Tibial nerve (tissue), 3 donors: ENCODE data around the gene IL1RL2.

Experiments
- POLR2A ChIP-seq, 2 donors: fragments of 450-650 bp; IDR thresholded peaks; one replicate each; pipeline ENCODE4 v1.6.1; 2017; ENCODE audit warnings: antibody characterized with exemption in 2 of 2, mild to moderate bottlenecking in 2 of 2, moderate library complexity in 2 of 2
- TF ChIP-seq, protein P1 (sequence below), 5 experiments: fragments of 200-600 bp in 3 of 5; fragments of 450-650 bp in 2 of 5; sonication (generic) in 3 of 5; IDR thresholded peaks; one replicate each; pipeline ENCODE4 v1.5.1; 2016 to 2019; ENCODE audit warnings: antibody characterized with exemption in 5 of 5, mild to moderate bottlenecking in 3 of 5, moderate library complexity in 2 of 5

DNA sequence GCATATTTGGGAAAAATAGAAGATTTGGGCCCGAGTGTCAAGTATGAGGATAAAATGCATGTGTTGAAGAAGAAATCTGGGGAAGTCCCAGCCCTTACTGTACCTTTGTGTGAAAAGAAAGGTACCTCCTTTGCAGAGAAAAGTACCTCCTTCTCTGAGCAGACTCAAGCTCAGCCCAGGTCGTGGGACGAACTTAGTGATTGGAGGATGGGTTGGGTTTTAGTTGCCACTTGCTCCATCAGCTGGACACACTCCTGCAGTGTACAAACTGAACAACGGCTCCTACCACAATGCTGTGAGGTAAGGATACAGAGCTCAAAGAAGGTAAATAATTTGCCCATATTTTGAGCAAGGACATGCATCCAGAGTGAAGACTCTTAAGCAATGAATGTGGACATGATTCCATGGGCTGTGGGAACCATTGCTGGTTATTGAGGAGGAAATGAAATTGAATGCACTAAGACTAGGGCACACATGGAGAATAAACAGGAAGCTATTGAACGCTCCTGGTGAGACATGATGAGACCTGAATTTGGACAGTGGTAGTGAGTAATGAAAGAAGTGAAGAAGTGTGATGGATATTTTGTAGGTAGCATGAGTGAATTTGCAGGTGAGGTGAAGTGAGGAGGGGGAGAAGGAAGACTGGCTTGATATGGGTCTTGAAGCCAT is 74.8 kb downstream of the IL1RL2 start:
- TF ChIP-seq, protein P1, sequence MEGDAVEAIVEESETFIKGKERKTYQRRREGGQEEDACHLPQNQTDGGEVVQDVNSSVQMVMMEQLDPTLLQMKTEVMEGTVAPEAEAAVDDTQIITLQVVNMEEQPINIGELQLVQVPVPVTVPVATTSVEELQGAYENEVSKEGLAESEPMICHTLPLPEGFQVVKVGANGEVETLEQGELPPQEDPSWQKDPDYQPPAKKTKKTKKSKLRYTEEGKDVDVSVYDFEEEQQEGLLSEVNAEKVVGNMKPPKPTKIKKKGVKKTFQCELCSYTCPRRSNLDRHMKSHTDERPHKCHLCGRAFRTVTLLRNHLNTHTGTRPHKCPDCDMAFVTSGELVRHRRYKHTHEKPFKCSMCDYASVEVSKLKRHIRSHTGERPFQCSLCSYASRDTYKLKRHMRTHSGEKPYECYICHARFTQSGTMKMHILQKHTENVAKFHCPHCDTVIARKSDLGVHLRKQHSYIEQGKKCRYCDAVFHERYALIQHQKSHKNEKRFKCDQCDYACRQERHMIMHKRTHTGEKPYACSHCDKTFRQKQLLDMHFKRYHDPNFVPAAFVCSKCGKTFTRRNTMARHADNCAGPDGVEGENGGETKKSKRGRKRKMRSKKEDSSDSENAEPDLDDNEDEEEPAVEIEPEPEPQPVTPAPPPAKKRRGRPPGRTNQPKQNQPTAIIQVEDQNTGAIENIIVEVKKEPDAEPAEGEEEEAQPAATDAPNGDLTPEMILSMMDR (IDR thresholded peaks at IDR 0.05): no peak
- TF ChIP-seq POLR2A (IDR thresholded peaks at IDR 0.05): no peak
